ENCODE results near the gene CRYL1.

DNA sequence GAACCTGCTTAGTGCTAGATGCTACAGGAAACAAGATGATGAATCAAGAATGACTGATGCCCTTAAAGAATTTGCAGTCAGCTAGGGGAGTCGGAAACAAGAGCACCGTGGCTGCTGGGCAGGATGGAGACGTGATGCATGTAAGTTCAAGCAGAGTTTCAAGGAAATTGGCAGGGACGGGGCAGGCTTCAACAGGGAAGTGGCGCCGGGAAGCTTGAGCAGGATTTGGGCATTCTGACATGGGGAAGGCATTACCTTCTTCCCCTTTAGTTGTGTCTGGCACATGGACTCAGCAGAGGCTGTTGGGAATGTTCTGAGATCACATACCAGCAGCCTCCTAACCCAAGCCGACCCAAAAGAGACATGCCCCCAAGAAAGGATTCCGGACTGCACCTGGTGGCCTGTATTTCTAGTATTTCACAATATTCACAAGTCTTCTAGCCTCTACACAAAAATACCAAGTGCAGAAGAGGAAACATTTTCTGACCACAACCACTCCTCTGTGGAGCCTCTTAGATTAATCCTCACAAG lies 138.2 kb downstream of the CRYL1 start:
- TF ChIP-seq ZFX (IDR thresholded peaks at IDR 0.05) = no peak
- TF ChIP-seq, protein P1, sequence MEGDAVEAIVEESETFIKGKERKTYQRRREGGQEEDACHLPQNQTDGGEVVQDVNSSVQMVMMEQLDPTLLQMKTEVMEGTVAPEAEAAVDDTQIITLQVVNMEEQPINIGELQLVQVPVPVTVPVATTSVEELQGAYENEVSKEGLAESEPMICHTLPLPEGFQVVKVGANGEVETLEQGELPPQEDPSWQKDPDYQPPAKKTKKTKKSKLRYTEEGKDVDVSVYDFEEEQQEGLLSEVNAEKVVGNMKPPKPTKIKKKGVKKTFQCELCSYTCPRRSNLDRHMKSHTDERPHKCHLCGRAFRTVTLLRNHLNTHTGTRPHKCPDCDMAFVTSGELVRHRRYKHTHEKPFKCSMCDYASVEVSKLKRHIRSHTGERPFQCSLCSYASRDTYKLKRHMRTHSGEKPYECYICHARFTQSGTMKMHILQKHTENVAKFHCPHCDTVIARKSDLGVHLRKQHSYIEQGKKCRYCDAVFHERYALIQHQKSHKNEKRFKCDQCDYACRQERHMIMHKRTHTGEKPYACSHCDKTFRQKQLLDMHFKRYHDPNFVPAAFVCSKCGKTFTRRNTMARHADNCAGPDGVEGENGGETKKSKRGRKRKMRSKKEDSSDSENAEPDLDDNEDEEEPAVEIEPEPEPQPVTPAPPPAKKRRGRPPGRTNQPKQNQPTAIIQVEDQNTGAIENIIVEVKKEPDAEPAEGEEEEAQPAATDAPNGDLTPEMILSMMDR (conservative IDR thresholded peaks at IDR 0.05) = no peak

All from C4-2B (cell line).